Measurements from ENCODE around the gene CTNNA1.
"Not testable (repeated sequence)": the region's sequence is repeated elsewhere in the genome, so short reads cannot be mapped to it uniquely, and the experiment has no call there.

CTNNA1 gene

GRCh38 chr5:138910546-138911185, 157.4 kb downstream of the CTNNA1 start:
- no peak for DNase-seq

DNA sequence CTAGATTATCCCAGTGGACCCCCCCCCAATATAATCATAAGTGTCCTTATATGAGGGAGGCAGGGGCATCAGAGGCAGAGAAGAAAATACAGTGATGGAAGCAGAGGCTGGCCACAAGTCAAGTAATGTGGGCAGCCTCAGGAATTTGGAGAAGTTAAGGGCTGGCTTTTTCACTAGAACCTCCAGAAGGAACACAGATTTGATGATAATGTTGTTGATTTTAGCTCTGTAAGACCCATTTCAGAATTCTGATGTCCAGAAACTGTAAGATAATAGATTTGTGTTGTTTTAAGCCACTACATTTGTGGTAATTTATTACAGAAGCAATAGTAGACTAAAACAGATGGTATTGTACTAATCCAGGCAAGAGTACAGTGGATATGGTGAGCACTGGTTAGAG, 158.2 kb downstream of the CTNNA1 start:
- no peak for DNase-seq

DNA sequence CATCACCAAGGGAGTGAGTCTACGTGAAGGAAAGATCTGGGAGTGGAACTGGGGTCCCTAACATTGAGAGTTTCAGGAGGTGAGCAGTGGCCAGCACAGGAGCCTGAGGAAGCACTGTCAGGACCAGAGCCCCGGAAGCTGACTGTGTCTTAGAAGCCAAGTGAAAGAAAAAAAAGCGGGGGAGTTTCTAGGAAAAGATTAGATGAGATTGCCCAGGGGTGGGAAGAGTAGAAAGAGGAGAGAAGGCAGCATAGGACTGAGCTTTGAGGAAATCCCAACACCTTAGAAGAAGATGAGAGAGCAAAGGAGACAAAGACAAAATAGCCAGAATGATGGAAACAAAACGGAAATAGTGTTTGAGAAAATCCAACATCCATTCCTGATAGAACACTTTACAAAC, 158.9 kb downstream of the CTNNA1 start:
- no peak for DNase-seq

- DNase-seq, result no peak
Measured at GRCh38 chr5:138913773-138914172, 160.5 kb downstream of the CTNNA1 start.

GRCh38 chr5:138914338-138914737, 161.1 kb downstream of the CTNNA1 start:
- no peak for DNase-seq

DNA sequence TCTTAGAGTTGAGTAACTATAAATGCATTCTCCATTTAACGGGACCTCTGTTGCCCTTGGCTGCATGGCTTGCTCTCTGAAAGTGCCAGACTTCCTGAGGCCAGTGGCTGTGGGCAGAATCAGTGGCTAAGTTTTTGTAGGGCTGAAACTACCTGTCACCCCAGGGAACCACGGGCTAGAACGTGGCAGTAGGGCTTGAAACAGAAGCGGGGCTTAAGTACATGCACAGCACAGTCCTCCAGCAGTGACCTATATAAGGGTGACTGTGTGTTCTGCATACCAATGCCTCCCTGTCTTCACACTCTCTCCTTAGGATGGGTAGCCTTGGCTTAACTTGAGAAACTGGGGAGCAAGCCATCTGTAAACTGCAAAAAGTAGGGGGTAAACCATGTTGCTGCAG, 165.5 kb downstream of the CTNNA1 start:
- DNase-seq, result no peak

GRCh38 chr5:138920181-138920580, 167.0 kb downstream of the CTNNA1 start:
- no peak for DNase-seq

GRCh38 chr5:138921362-138921761, 168.1 kb downstream of the CTNNA1 start:
- DNase-seq, result not testable (repeated sequence)

- no peak for DNase-seq
Measured at GRCh38 chr5:138922494-138922893, 169.3 kb downstream of the CTNNA1 start.

DNA sequence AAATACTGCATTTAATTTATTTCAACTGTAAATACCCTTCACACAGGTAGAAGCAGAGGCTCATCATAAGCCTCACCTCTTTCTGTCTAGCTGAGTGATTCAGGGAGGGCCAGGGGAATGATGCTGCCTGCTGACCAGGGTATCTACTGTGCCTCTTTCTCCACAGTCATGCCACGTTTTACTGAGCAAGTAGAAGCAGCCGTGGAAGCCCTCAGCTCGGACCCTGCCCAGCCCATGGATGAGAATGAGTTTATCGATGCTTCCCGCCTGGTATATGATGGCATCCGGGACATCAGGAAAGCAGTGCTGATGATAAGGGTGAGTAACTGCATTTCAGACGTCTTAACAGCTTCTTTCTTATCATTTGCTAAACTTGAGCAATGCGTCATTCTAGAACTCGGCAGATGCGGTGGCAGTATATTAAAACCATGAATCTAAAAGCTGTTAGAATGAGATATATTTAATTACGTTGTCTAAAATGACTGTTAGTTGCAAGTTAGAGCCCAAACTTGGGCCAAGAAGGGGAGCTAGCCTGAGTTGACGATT, 171.9 kb downstream of the CTNNA1 start:
- no peak for DNase-seq

- DNase-seq, result no peak
Measured at GRCh38 chr5:138926257-138926656, 173.0 kb downstream of the CTNNA1 start.

DNA sequence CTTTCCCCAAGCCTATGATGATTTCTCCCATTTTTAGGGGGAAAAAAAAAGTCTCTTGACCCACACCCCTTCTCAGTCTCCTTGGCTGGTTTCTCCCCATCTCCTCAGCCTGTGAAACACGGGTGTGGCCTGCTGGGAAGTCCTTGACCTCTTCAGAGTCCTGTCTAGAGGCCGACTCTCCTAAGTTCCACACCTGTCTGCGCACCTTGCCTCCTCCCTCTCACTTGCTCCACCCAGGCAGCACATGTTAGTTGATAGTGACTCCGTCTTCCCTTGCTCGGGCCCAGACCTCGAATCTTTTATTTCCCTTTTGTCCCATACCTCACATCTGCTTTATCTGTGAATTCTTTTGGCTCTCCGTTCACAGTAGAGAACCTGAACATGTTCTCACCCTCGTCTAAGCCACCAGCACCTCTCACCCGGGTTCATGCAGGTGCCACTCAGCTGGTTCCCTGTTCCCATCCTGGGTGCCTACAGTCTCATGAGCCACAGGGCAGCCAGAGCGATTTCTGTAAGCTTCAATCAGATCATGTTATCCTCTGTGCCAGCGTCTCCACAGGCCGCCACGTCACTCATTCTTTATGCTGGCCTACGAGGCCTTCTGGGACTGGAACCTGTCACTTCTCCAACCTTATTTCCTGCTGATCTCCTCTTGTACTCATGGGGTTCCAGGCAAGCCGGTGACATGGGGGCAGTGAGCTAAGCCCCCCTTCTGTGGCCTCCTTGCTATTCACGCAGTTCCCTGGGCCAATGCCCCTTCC, 173.6 kb downstream of the CTNNA1 start:
- DNase-seq, result no peak

DNA sequence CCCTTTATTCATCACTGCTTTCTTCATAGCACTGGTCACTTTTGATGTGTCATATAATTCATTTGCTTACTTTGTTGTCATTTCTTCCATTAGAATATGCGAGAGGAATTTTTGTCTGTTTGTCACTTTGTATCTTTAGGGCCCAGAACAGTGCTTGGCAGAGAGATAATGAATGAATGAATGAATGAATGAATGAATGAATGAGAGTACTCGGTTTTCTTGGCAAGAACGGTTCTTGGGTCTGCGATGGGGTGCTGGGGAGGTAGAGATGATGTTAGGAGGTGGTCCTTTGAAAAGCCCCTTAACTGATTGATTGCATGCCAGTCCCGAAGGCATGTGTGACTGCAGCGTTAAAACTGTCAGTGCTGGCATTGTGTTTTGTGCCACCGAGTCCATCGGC, 174.3 kb downstream of the CTNNA1 start:
- no peak for DNase-seq

- no peak for DNase-seq
Measured at GRCh38 chr5:138927979-138928378, 174.8 kb downstream of the CTNNA1 start.

DNA sequence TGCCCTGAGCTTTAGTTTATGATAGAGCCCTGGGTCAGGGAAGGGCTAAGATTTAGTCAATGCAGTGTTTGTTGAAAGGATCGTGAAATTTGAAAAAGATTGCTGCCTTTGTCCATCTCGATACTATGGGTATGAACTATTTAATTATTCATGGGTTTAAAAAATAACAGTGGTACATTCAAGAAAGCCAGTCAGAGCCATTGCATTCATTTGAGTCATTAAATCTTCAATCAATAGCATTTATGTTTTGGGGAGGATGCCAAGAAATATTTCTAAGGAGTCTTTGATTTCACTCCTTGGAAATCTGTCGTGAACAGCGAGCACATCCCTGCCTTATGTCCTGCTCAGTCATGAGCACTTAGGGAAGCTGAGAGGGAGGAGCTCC, 176.3 kb downstream of the CTNNA1 start:
- no peak for DNase-seq

- no peak for DNase-seq
Measured at GRCh38 chr5:138930371-138931097, 177.3 kb downstream of the CTNNA1 start.

GRCh38 chr5:138932171-138932810, 179.1 kb downstream of the CTNNA1 start:
- no peak for DNase-seq

GRCh38 chr5:138933522-138934290, 180.5 kb downstream of the CTNNA1 start:
- no peak for DNase-seq

GRCh38 chr5:138934971-138935370, 181.7 kb downstream of the CTNNA1 start:
- DNase-seq, result no peak

- DNase-seq, result no peak
Measured at GRCh38 chr5:138935466-138935865, 182.2 kb downstream of the CTNNA1 start.

DNA sequence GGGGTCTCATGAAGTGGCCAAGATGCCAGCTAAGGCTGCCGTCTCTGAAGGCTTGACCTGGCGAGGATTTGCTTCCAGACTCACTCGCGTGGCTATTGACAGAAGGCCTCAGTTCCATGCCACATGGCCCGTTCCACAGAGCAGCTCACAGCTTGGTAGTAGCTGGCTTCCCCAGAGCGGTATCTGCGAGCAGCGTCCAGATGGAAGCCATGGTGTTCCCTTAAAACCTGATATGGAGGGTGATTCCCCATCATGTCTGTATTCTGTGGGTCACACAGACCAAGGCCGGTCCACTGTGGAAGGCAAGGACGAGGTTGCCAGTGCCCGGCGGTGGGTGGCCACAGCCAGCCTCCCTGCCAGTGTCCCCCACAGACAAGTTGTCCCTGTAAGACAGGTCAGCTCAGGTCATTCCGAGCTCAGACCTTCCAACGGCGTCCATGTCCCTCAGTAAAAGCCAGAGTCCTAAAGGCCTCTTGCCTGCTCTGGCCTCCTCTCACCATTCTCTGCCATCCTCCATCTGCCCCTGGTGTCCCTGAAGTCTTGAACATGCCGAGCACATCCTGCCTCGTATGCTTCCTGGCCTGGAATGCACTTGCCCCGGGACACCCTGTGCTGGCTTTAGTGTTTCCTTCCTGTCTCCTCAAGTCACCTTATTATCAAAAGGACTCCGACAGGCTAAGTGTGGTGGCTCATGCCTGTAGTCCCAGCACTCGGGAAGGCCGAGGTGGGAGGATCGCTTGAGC, 183.2 kb downstream of the CTNNA1 start:
- DNase-seq, result no peak

DNA sequence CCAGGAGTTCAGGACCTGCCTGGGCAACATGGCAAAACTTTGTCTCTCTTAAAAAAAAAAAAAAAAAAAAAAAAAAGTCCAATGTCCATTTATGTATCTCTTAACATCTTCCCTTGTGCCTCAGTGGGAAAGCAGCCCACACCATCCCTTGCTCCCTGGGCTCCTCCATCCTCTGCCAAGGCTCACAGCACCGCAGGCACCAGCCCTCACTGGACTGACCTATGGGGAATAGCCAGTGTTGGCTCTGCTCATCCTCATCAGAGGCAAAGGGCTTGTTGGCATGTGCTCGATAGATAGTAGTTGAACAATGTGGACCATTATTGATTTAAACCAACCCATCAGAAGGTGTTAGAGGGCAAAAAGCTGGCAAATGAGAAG, 183.7 kb downstream of the CTNNA1 start:
- DNase-seq, result no peak
